ENCODE results near the gene ATG14. TPM values are rescaled to one million over a fixed set of nuclear protein-coding genes. Genes with fewer than 3 reads are reported as not detected.
A peak's percentile ranks its signal among the peaks of the same experiment; 100 is the strongest.

Gene ATG14
- polyA plus RNA-seq, 3 donors, result 16.0 to 24.7 (median 23.6) TPM

DNA sequence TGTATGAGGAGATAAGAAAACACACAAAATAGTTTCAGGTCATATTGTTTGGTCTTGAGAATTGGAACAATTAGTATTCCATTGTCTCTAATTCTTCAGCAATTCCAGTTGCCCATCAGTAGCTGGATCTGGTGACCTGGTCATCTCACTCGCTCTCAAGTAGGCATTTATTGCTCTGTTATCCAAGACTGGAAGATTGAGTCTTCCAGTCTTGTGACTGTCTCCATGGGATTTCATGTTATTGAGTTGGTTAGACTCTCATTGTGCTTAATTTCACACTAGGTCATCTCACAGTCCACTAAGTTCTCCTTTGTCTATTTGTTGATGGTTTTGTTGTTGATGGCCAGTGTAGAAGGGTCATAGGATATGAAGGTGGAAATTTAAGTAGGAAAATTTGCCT is 92.9 kb downstream of the ATG14 start:
- no peak for DNase-seq

DNA sequence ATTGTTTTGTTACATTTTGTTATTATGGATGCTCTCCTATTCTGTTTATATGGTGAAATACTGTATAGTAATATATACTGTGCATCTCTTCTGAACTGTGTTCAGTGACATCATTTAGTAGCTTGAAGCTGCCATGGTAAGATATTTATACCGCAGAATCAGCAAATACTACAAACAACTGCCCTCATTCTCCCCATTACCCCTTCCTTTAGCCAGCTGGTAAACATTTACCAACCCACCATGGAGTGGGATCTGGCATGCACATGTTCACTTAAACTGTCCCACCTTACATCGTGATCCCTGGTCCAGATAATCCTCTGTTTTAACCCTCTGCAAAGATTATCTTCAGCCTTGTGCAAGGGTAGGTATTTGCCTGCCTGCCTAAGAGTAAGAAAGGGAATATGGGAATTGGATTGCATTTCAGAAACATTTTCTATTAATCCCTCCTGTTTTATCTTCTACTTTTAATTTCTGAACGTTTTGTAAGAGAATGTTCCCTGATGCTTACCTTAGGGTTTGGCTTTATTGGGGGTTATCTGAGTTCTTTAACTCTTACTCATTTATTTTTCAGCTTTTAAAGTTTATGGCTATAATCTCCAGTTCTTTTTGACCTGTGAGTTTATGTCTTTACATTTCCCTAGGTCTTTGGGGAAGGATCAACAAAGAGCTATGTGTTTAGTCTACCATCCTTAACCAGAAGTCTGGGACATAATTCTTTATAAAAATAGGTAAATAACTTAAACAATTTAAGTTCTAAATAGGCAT is 93.9 kb downstream of the ATG14 start:
- no peak for DNase-seq

GRCh38 chr14:55316564-55316963 is 95.1 kb downstream of the ATG14 start:
- peak; percentile 48 for DNase-seq

Other genes with a start within 250 kb of the ATG14 start
- gene DLGAP5, start 220.2 kb downstream of the ATG14 start, polyA plus RNA-seq (ENCODE audit: insufficient read length in 3 of 3), result 10 to 100 TPM; 25.3 to 32.8 (median 27.6) TPM
- gene FBXO34, start 140.4 kb downstream of the ATG14 start, polyA plus RNA-seq (ENCODE audit: insufficient read length in 3 of 3), result 10 to 100 TPM; 32.9 to 42.1 (median 34.0) TPM
- gene TBPL2, start 28.8 kb upstream of the ATG14 start, polyA plus RNA-seq (ENCODE audit: insufficient read length in 3 of 3), result not detected
- 100 to 1,000 TPM; 169 to 202 (median 188) TPM for gene KTN1, start 168.4 kb upstream of the ATG14 start, polyA plus RNA-seq (ENCODE audit: insufficient read length in 3 of 3)